ENCODE results near the gene TBC1D22A.

- TF ChIP-seq CTCF (IDR thresholded peaks at IDR 0.05) (no peak), POLR2A (IDR thresholded peaks at IDR 0.05) (no peak)
These were observed 288.1 kb downstream of the TBC1D22A start for GRCh38 chr22:47050401-47051051.

Measured in transverse colon (tissue), 3 donors.